Measurements from ENCODE around the gene EFCAB8.
"Not testable (repeated sequence)": the region's sequence is repeated elsewhere in the genome, so short reads cannot be mapped to it uniquely, and the experiment has no call there.

EFCAB8 gene

GRCh38 chr20:32841174-32841573 lies 17.5 kb upstream of the EFCAB8 start:
- DNase-seq = no peak

DNA sequence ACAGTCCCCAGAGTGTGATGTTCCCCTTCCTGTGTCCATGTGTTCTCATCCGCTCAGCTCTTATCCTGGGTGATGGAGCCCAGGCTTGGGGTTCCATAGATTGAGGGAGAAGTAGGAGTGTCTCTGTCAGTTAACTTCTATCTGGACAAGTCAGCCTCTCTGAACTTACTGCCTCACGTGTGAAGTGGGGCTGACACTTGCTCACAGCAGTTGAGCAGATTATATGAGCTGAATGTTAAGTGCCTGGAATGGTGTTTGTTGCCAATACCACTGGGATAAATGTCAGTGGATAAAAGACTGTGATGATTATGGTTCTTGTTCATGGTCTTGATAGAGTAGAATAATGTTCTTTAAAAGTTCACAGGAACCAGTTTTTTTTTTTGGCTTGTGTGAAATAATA lies 17.1 kb upstream of the EFCAB8 start:
- no peak for DNase-seq

DNA sequence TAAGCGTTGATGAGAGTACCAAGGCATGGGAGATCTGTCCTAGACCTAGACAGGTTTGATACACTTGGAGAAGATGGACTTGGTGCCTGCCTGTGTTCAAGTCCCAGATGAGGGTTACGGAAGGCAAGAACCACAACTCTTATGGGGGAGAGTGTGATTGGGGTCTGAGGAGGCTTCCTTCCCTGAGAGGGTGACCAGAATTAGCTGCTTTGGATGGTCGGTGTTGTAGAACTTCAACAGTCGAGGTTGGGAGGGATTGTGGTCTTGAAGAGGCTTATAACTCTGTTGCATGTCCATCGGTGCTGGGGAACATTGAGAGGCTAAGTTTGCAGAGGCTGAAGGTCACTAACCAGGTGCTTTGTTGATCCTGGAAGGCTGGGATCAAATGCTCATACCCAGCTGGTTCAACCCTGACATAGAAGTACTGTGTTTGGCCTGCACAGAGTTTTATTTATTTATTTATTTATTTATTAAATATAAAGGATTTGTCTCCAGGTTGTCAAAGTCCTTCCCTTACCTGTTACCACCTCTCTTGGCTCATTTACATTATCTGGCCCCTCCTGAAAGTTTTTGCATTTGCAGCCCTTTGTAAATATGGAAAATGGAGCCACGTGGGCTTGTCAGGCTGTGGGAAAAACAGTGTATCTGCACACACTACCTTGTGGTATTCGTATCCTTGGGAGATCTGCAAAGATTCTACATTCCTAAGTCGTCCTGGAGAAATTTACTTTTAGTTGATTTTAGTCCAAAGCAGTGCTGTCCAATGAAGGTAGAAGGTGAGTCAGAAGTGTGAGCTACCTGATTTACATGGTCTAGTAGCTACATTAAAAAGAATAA lies 15.8 kb upstream of the EFCAB8 start:
- no peak for DNase-seq

GRCh38 chr20:32845786-32846185 lies 12.9 kb upstream of the EFCAB8 start:
- no peak for DNase-seq

- no peak for DNase-seq
Measured at GRCh38 chr20:32846852-32847251, 11.9 kb upstream of the EFCAB8 start.

DNA sequence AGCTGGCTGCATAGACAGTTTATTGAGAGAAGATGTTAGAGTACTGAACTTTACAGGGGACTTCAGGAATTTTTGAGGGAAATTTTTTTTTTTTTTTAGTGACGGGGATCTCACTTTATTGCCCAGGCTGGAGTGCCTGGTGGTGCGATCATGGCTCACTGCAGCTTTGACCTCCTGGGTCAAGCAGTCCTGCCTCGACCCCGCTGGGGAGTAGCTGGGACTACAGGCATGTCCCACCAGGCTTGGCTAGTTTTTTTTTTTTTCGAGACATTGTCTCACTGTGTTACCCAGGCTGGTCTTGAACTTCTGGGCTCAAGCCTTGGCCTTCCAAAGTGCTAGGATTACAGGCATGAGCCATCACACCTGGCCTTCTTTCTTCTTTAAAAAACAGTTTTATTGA lies 10.8 kb upstream of the EFCAB8 start:
- DNase-seq = no peak

GRCh38 chr20:32848846-32849245 lies 9.9 kb upstream of the EFCAB8 start:
- no peak for DNase-seq

GRCh38 chr20:32849577-32849976 lies 9.1 kb upstream of the EFCAB8 start:
- DNase-seq = no peak

DNA sequence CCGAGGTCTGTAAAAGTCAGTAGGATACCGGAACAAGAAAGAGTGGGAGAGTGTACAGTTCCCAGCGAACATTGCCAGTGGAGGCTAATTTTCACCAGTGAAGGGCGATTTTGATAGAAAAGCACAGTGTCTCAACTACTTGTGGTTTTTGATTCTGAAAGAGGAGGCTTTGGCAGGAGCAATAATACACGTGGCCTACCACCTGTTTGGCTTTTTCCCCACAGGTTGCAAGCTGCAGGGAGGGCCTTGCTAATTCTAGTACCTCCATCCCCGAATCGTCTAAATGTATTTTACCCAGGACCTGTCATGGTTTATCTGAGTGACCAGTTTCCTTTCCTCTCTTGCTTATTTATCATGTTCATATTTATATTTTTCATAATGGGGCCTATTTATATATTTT lies 3.3 kb upstream of the EFCAB8 start:
- DNase-seq = no peak

DNA sequence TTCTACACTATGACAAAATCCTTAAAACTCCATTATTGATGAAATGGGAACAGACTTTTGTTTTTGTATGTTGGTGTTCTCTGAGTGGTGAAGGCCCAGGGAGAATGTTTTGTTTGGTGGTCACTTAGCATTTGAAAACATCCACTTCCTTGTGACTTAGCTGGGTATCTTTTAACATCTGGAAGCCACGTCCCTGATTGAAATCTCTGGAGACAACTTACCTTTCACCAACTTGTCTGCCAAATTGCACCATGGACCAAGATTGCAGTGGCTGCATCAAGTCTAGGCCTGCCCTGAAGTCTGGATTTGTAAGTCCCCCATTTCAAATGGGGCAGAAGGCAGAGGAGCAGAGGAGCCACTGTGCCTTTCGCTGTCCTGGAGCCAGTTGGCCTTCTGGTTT lies 534 bp upstream of the EFCAB8 start:
- no peak for DNase-seq

- DNase-seq = no peak
Measured at GRCh38 chr20:32861446-32861845, 2.7 kb downstream of the EFCAB8 start.

DNA sequence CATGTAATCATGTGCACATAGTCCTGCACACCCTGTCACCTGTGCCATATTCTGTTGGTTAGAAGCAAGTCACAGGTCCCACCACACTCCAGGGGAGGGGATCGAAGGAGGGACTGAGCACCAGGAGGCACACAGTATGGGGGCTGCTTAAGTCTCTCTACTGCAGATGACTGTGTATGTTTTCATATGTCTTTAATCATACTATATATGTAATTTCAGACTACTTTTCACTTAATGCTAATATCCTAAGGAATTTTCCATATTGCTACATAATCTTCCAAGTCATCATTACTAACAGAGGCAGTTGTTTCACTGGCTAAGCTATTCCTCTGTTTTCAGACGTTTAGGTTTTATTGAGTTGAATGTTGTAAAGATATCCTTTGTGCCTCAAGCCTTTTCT lies 10.8 kb downstream of the EFCAB8 start:
- no peak for DNase-seq

GRCh38 chr20:32870526-32870925 lies 11.8 kb downstream of the EFCAB8 start:
- DNase-seq = not testable (repeated sequence)

DNA sequence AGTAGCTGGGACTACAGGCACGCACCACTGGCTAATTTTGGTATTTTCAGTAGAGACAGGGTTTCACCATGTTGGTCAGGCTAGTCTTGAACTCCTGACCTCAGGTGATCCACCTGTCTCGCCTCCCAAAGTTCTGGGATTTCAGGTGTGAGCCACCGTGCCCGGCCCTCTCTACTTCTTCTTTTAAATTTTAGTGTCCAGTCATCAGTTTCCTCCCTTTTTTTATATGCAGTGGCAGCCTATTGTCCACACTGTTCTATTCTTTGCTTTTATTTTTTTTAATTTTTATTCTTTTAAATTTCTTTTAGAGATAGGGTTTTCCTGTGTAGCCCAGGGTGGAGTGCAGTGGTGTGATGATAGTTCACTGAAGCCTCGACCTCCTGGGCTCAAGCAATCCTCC lies 12.3 kb downstream of the EFCAB8 start:
- DNase-seq = no peak

- DNase-seq = no peak
Measured at GRCh38 chr20:32871627-32872160, 13.0 kb downstream of the EFCAB8 start.

GRCh38 chr20:32872266-32872665 lies 13.5 kb downstream of the EFCAB8 start:
- no peak for DNase-seq

GRCh38 chr20:32875673-32876072 lies 16.9 kb downstream of the EFCAB8 start:
- DNase-seq = no peak

- DNase-seq = peak; percentile 71
Measured at GRCh38 chr20:32877507-32877906, 18.8 kb downstream of the EFCAB8 start.

DNA sequence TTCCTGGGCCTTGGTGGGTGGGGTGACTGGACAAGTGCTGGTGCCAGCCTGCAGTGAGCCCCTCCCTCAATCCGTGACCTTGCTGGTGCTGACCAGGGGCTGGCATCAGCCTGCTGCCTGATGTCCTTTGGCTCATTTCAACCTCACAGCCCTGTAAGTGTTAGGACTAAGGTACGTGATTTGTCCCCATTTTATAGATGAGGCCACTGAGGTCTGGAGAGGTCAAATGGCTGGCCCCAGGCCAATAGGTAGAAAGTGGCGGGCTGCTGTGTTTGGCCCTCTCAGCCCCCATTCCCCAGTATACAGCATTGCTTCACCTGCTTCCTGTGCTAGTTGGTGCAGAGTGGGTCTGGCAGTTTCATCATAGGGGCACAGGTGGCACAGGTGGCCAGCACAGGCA lies 20.1 kb downstream of the EFCAB8 start:
- no peak for DNase-seq

GRCh38 chr20:32879538-32879937 lies 20.8 kb downstream of the EFCAB8 start:
- DNase-seq = no peak

GRCh38 chr20:32880635-32881034 lies 21.9 kb downstream of the EFCAB8 start:
- DNase-seq = no peak

GRCh38 chr20:32883081-32883480 lies 24.4 kb downstream of the EFCAB8 start:
- DNase-seq = no peak

DNA sequence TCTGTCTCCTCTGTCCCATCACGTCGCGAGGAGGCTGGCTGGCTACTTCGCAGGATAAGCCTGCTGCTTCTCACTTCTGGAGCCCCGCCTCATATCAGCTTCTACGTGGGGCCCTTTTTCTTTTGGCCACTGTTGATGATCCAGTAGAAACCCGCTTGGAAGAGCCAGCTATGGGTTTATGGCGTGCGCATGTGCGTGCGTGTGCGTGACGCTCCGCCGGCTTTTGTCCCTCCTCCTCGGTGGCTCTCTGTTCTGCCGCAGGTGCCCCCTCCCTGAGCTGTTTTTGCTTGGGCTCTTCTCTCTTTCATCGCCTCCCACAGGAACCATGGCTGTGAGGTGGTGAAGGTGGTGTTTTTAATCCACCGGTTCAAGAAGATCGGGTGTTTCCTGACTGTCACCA lies 26.5 kb downstream of the EFCAB8 start:
- DNase-seq = no peak

DNA sequence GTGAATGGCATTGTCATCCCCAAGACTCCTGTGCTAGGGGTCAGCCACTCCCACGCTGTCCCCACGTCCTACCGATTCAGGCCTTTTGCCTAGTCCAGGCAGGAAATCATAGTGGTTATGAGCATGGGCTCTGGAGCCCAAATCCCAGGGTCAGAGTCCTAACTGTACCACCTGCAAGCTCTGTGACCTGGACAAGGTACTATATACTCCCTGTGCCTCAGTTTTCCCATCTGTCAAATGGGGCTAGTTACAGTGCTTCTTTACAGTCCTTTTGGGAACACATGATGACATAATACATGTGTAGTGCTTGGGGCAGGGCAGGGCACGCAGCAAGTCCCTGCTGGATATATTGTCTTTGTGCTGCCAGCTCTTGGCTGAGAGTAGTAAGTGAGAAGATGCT lies 27.2 kb downstream of the EFCAB8 start:
- no peak for DNase-seq

- DNase-seq = no peak
Measured at GRCh38 chr20:32886652-32887051, 27.9 kb downstream of the EFCAB8 start.

Measured in fibroblast of skin of scalp (primary cell).